Calu3 (cell line): ENCODE results near the gene KRT7. TPM values are rescaled to one million over a fixed set of nuclear protein-coding genes. Genes with fewer than 3 reads are reported as not detected.
"Not testable (repeated sequence)": the region's sequence is repeated elsewhere in the genome, so short reads cannot be mapped to it uniquely, and the experiment has no call there.

Experiments used
- BruUV-seq: library from RNA; stranded (reverse); fragments of 400-500 nt; replicated peaks from 2 replicates; lab custom pipeline; 2021; lab: Mats Ljungman, UMichigan
- CTCF ChIA-PET: fragments of 300-600 bp; sonication (Branson Sonifier 250); formaldehyde crosslinking; loops from one replicate; lab custom pipeline; 2022; ENCODE audit warnings: antibody characterized with exemption; lab: Charles Lee
- DNase-seq: peaks from one replicate; pipeline ENCODE4 v3.0.0; 2022
- H3K27ac Mint-ChIP-seq: one replicate; pipeline ENCODE4 v1.8.0; 2022; ENCODE audit warnings: mixed read lengths; ENCODE audit not compliant: unreplicated experiment
- H3K27me3 Mint-ChIP-seq: one replicate; pipeline ENCODE4 v1.8.0; 2022; ENCODE audit warnings: mixed read lengths; ENCODE audit not compliant: unreplicated experiment
- H3K36me3 Mint-ChIP-seq: one replicate; pipeline ENCODE4 v1.8.0; 2022; ENCODE audit warnings: mild to moderate bottlenecking, moderate library complexity, mixed read lengths; ENCODE audit not compliant: insufficient read depth, unreplicated experiment
- H3K4me1 Mint-ChIP-seq: one replicate; pipeline ENCODE4 v1.8.0; 2022; ENCODE audit warnings: mild to moderate bottlenecking, low read depth, mixed read lengths; ENCODE audit not compliant: unreplicated experiment
- H3K4me3 Mint-ChIP-seq: one replicate; pipeline ENCODE4 v1.8.0; 2022; ENCODE audit warnings: mild to moderate bottlenecking, low read depth, moderate library complexity, mixed read lengths; ENCODE audit not compliant: unreplicated experiment
- H3K9me3 Mint-ChIP-seq: one replicate; pipeline ENCODE4 v1.8.0; 2022; ENCODE audit warnings: low read depth, mixed read lengths; ENCODE audit not compliant: unreplicated experiment
- intact Hi-C: fragments of 100-400 bp; cut with micrococcal nuclease; formaldehyde crosslinking; loops from one replicate; pipeline ENCODE4 v1.10.0; 2022; ENCODE audit not compliant: unreplicated experiment
- total RNA-seq: library from RNA; stranded (reverse); gene quantifications from 2 replicates; pipeline ENCODE4 v1.2.3, GENCODE V29; 2022
- TF ChIP-seq, protein P1 (sequence below): fragments of 200-600 bp; IDR thresholded peaks from one replicate; pipeline ENCODE4 v1.8.0; 2022; ENCODE audit warnings: antibody characterized with exemption; ENCODE audit not compliant: unreplicated experiment

KRT7 gene
- total RNA-seq, 1 experiment from 2014 or later, result 2,828 TPM

DNA sequence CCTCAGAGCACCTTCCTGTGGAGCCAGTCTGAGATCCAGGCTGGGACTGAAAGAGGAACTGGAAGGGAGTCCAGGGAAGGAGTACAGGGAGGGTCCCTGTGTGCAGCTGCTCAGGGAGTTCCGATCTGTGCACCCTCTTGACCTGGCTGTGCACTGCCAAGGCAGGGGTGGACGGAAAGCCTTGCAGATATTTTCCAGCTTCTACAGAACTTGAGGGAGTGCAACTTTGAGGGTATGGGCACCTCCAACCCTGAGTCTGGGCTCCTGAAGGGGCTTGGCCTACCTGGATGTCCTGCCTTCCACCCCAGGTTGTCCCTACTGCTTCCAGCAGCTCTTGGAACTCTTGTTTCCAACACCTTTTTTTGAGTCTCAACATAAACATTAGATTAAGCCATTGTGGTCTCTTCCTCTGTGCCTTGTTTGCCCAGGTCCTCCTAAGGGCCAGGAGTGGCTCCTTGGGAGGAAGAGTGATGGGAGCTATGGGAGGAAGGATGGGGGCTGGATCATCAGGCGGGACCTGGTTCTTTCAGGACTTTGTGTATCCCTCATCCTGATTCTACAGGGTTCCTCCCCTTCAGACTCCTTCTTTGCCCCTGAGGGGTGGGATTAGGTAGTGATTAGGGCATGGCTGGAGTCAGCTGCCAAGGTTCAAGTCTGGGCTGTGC lies 3.5 kb downstream of the KRT7 start:
- Mint-ChIP-seq H3K9me3 (no peaks in the 10 kb centered on the region), H3K4me1 (peaks cover 53% of the 10 kb centered on the region), H3K36me3 (peaks cover 98% of the 10 kb centered on the region), H3K4me3 (peak overlapping the region; percentile 85), H3K27ac (peak overlapping the region; percentile 97), H3K27me3 (no peaks in the 10 kb centered on the region)
- BruUV-seq, result no TSS peak
- CTCF ChIA-PET, result interaction anchor here (0.6 to 1.9 kb wide), 2 partner anchors 15 to 42 kb away, joined by 5 to 7 read pairs; no protein-coding TSS in a partner anchor
- intact Hi-C loops, result loop anchor here (10.0 kb wide), 1 partner anchor 48 kb away; no protein-coding TSS in a partner anchor
- TF ChIP-seq, protein P1, sequence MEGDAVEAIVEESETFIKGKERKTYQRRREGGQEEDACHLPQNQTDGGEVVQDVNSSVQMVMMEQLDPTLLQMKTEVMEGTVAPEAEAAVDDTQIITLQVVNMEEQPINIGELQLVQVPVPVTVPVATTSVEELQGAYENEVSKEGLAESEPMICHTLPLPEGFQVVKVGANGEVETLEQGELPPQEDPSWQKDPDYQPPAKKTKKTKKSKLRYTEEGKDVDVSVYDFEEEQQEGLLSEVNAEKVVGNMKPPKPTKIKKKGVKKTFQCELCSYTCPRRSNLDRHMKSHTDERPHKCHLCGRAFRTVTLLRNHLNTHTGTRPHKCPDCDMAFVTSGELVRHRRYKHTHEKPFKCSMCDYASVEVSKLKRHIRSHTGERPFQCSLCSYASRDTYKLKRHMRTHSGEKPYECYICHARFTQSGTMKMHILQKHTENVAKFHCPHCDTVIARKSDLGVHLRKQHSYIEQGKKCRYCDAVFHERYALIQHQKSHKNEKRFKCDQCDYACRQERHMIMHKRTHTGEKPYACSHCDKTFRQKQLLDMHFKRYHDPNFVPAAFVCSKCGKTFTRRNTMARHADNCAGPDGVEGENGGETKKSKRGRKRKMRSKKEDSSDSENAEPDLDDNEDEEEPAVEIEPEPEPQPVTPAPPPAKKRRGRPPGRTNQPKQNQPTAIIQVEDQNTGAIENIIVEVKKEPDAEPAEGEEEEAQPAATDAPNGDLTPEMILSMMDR, result no peak
- no peak for DNase-seq

- no peaks in the 10 kb centered on the region for H3K9me3 Mint-ChIP-seq
- TF ChIP-seq, protein P1, result no peak
- H3K4me3 Mint-ChIP-seq, result peak overlapping the region; percentile 85
- BruUV-seq, result no TSS peak
- peak; percentile 6 for DNase-seq
- CTCF ChIA-PET, result interaction anchor here (1.9 kb wide), 1 partner anchor 17 kb away, joined by 7 read pairs; no protein-coding TSS in a partner anchor
- H3K27me3 Mint-ChIP-seq, result no peaks in the 10 kb centered on the region
- H3K27ac Mint-ChIP-seq, result peak overlapping the region; percentile 97
- intact Hi-C loops, result loop anchor here (10.0 kb wide), 1 partner anchor 46 kb away; no protein-coding TSS in a partner anchor
- peaks cover 44% of the 10 kb centered on the region for H3K4me1 Mint-ChIP-seq
- peaks cover 98% of the 10 kb centered on the region for H3K36me3 Mint-ChIP-seq
These were observed 5.3 kb downstream of the KRT7 start for GRCh38 chr12:52238207-52238840.

GRCh38 chr12:52238916-52239646 lies 6.0 kb downstream of the KRT7 start:
- BruUV-seq, result no TSS peak
- DNase-seq, result no peak
- Mint-ChIP-seq H3K27ac (peak overlapping the region; percentile 97), H3K4me3 (peak overlapping the region; percentile 85), H3K36me3 (peaks cover 98% of the 10 kb centered on the region), H3K27me3 (no peaks in the 10 kb centered on the region), H3K9me3 (no peaks in the 10 kb centered on the region), H3K4me1 (peaks cover 52% of the 10 kb centered on the region)
- intact Hi-C loops, result loop anchor here (10.0 kb wide), 1 partner anchor 46 kb away; no protein-coding TSS in a partner anchor
- TF ChIP-seq, protein P1, result no peak
- CTCF ChIA-PET, result no interaction called here

- peak overlapping the region; percentile 97 for H3K27ac Mint-ChIP-seq
- H3K4me3 Mint-ChIP-seq, result peak overlapping the region; percentile 85
- H3K36me3 Mint-ChIP-seq, result peaks cover 98% of the 10 kb centered on the region
- CTCF ChIA-PET, result no interaction called here
- H3K4me1 Mint-ChIP-seq, result peaks cover 59% of the 10 kb centered on the region
- H3K9me3 Mint-ChIP-seq, result no peaks in the 10 kb centered on the region
- intact Hi-C loops, result loop anchor here (10.0 kb wide), 2 partner anchors 45 to 85 kb away; partner anchors contain the start of gene KRT83
- no TSS peak for BruUV-seq
- DNase-seq, result no peak
- TF ChIP-seq, protein P1, result no peak
- no peaks in the 10 kb centered on the region for H3K27me3 Mint-ChIP-seq
These were observed 6.7 kb downstream of the KRT7 start for GRCh38 chr12:52239767-52240166.

DNA sequence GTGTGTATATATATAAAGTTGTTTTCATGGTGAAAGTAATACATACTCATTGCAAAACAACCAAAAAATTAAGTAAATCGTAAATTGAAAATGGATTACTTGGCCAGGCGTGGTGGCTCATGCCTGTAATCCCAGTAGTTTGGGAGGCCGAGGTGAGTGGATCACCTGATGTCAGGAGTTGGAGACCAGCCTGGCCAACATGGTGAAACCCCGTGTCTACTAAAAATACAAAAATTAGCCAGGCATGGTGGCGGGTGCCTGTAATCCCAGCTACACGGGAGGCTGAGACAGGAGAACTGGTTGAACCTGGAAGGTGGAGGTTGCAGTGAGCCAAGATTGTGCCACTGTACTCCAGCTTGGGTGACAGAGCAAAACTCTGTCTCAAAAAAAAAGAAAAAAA lies 7.2 kb downstream of the KRT7 start:
- peaks cover 62% of the 10 kb centered on the region for H3K4me1 Mint-ChIP-seq
- H3K9me3 Mint-ChIP-seq, H3K4me3 Mint-ChIP-seq, BruUV-seq, DNase-seq, CTCF ChIA-PET, H3K27ac Mint-ChIP-seq, H3K27me3 Mint-ChIP-seq: not testable (repeated sequence)
- intact Hi-C loops, result loop anchor here (10.0 kb wide), 1 partner anchor 85 kb away; the partner anchor contains the start of gene KRT83
- peaks cover 98% of the 10 kb centered on the region for H3K36me3 Mint-ChIP-seq
